NCI-H82 treated with DMSO at 0.1 percent for 48 hours (cell line): ENCODE results near the gene AVPR2.

Experiments
- DNase-seq: peaks from one replicate; lab custom pipeline; 2025; ENCODE audit not compliant: unreplicated experiment; lab: John Stamatoyannopoulos, UW

Gene AVPR2

GRCh38 chrX:153870791-153871360 lies 33.6 kb upstream of the AVPR2 start:
- no peak for DNase-seq

- no peak for DNase-seq
These were observed 33.0 kb upstream of the AVPR2 start for GRCh38 chrX:153871451-153871850.

- DNase-seq, result no peak
These were observed 32.3 kb upstream of the AVPR2 start for GRCh38 chrX:153871946-153872878.

GRCh38 chrX:153873282-153874084 lies 31.0 kb upstream of the AVPR2 start:
- peak; percentile 79 for DNase-seq

GRCh38 chrX:153874085-153874365 lies 30.4 kb upstream of the AVPR2 start:
- no peak for DNase-seq

- DNase-seq, result no peak
These were observed 29.9 kb upstream of the AVPR2 start for GRCh38 chrX:153874366-153875125.

GRCh38 chrX:153875391-153876111 lies 28.9 kb upstream of the AVPR2 start:
- DNase-seq, result no peak

- no peak for DNase-seq
These were observed 28.4 kb upstream of the AVPR2 start for GRCh38 chrX:153876112-153876491.

GRCh38 chrX:153877571-153878261 lies 26.8 kb upstream of the AVPR2 start:
- DNase-seq, result no peak

- no peak for DNase-seq
These were observed 26.1 kb upstream of the AVPR2 start for GRCh38 chrX:153878345-153878744.

- DNase-seq, result peak; percentile 73
These were observed 25.4 kb upstream of the AVPR2 start for GRCh38 chrX:153878969-153879653.

- no peak for DNase-seq
These were observed 24.6 kb upstream of the AVPR2 start for GRCh38 chrX:153879741-153880439.

- DNase-seq, result no peak
These were observed 24.0 kb upstream of the AVPR2 start for GRCh38 chrX:153880440-153880815.

GRCh38 chrX:153881281-153881680 lies 23.2 kb upstream of the AVPR2 start:
- no peak for DNase-seq

GRCh38 chrX:153882086-153882498 lies 22.4 kb upstream of the AVPR2 start:
- DNase-seq, result no peak

- no peak for DNase-seq
These were observed 21.9 kb upstream of the AVPR2 start for GRCh38 chrX:153882557-153882956.

- DNase-seq, result no peak
These were observed 21.2 kb upstream of the AVPR2 start for GRCh38 chrX:153883163-153883843.

- DNase-seq, result no peak
These were observed 20.3 kb upstream of the AVPR2 start for GRCh38 chrX:153884136-153884535.
